ENCODE data around the gene SIX4.
A peak's percentile ranks its signal among the peaks of the same experiment; 100 is the strongest.
"Not testable (repeated sequence)": the region's sequence is repeated elsewhere in the genome, so short reads cannot be mapped to it uniquely, and the experiment has no call there.

The SIX4 gene
- long read RNA-seq, donor 1, partial matches to known transcripts = 62 of 83 reads
- long read RNA-seq, donor 1, other reads (novel, unspliced or antisense) = 20 of 83 reads
- long read RNA-seq, donor 2, partial matches to known transcripts = 64 of 64 reads
- long read RNA-seq, donor 2, other reads (novel, unspliced or antisense) = 0 of 64 reads
- long read RNA-seq, donor 3, full-length matches to known transcripts = 1 of 17 reads
- long read RNA-seq, donor 3, partial matches to known transcripts = 16 of 17 reads
- long read RNA-seq, donor 3, other reads (novel, unspliced or antisense) = 0 of 17 reads
- long read RNA-seq, donor 4, full-length matches to known transcripts = 2 of 59 reads
- long read RNA-seq, donor 4, partial matches to known transcripts = 17 of 59 reads
- long read RNA-seq, donor 4, other reads (novel, unspliced or antisense) = 40 of 59 reads
- long read RNA-seq, donor 5, partial matches to known transcripts = 26 of 65 reads
- long read RNA-seq, donor 5, other reads (novel, unspliced or antisense) = 39 of 65 reads
- long read RNA-seq, donor 6, full-length matches to known transcripts = 1 of 36 reads
- long read RNA-seq, donor 6, partial matches to known transcripts = 0 of 36 reads
- long read RNA-seq, donor 6, other reads (novel, unspliced or antisense) = 35 of 36 reads
- long read RNA-seq, donor 7 = 0 reads
- long read RNA-seq, donor 8, partial matches to known transcripts = 50 of 51 reads
- long read RNA-seq, donor 8, other reads (novel, unspliced or antisense) = 0 of 51 reads

GRCh38 chr14:60723907-60724618, at the start of gene SIX4:
Gene SIX4, minus strand, starts transcription at chr14:60724351. Its CDS starts 277 bp downstream, at chr14:60724074.
- no peak for DNase-seq

DNA sequence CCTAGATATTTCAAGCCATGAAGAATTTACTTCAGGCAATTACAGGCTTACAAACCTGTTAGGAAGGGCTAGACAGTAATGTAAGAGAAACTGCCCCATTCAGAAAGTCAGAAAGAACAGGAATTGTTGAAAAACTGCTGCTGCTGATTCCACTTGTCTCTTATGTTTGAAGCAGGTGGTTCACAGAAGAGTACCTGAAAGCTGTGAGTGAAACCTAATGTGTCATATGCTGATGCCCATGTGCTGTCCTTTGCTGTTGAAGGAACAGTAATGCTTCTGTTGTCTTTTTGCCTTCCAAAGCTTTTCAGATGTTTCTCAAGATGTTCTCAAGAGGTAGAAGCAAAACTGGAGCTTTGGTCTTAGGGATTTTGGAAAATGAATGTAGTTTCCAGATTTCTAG, 49.4 kb upstream of the SIX4 start:
- DNase-seq = no peak

DNA sequence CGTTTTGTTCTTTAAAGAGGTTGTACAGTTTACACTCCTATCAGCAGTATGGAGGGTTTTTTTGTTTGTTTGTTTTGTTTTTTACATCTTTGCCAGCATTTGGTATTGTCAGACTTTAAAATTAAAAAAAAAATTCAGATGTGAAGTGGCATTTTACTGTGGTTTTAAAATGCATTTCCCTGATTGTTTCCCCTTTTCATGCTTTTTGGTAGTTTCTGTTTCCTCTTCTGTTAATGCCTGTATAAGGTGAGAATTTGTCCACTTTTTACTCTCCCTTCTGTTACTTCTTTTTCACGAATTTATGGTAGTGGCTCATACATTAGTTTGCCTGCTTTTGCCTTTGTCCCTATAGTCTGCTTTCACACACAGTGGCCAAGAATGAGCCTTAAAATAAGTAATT, 47.0 kb upstream of the SIX4 start:
- no peak for DNase-seq

DNA sequence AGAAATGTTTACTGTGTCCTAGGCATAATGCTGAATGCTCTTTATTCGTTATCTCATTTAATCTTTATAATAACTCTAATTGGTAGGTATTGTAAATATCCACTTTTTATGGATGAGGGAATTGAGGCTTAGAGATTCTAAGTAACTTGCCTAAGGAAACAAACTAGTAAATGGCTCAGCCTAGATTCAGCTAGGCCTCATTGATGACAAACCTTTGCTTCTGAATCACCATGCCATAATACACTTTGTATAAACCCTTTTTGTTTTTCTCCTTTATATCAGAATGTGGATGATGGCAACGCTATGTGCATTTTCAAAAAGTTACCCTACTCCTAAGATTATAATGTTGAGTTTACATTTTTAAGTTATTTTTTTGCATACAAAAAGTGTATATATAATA, 44.5 kb upstream of the SIX4 start:
- DNase-seq = no peak

DNA sequence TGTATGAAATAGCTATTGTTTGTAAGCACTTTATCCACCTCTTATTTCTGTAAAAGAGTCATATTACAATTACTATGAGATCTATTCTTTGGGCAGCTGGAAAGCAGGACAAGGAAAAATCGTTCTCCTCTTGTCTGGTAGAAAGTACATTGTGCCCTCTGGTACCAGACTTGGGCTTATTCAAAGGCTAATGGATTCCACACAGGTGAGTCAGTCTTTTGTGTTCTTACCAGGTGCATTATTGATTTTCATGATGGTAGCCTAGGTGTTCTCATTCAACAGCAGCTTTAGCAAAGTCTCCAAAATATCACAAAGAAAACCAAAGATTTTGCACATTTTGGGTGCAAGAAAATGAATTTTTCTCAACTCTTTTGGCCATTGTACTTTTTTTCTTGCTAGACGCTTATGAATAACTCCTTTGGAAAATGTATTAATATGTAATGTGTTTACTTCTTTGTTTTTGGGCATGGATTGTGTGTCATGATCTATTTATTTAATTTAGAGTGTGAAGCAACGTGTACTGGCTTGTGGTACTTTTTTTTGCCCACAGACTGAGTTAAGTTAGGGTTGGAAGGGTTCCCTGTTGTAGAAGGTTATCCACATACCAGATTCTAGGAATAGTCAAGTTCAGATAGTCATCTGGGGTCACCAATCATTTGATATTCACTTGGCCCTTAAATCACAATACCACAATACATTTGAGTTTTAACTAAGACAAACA, 36.7 kb upstream of the SIX4 start:
- DNase-seq = no peak

GRCh38 chr14:60760209-60760608, 36.1 kb upstream of the SIX4 start:
- no peak for DNase-seq

DNA sequence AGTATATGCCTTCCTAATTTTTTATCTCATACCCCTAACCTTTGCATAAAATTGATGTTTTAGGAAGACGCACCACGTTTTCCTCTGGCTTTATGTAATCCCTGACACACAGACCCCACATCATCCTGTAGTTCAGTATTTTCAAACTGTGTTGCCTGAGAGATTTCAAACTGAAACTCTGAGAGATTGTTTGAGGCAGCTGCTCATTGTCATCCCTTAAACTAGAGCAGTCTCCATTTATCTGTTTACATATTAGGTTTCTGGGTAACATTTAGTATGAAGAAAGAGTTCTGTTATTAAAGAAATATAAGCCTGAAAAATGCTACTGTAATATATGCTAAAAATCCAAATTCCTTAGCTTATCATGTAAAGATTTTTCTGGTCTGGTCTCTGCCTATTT, 34.7 kb upstream of the SIX4 start:
- no peak for DNase-seq

- DNase-seq = no peak
These were observed 33.4 kb upstream of the SIX4 start for GRCh38 chr14:60757567-60758002.

GRCh38 chr14:60756847-60757246, 32.7 kb upstream of the SIX4 start:
- DNase-seq = no peak

GRCh38 chr14:60753264-60754119, 29.3 kb upstream of the SIX4 start:
- DNase-seq = no peak

GRCh38 chr14:60744566-60744965, 20.4 kb upstream of the SIX4 start:
- DNase-seq = no peak

- DNase-seq = no peak
These were observed 14.8 kb upstream of the SIX4 start for GRCh38 chr14:60738843-60739508.

DNA sequence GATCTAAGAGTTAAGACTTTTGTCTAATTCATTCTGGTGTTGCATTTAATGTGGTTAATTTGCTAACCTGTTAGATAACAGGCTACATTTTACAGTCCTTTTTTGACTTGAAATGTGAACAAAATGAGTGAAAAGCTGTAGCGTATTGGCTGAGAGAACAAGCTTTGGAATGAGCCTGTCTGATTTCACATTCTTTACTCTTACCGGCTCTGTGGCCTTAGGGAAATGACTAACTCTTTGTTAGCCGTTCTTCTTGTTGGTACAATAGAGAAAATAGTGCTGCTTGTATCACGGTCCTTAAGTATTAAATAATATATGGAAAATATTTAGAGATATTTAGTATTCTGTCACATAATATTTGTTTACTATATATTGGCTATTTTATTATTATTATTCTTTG, 12.3 kb upstream of the SIX4 start:
- DNase-seq = no peak

DNA sequence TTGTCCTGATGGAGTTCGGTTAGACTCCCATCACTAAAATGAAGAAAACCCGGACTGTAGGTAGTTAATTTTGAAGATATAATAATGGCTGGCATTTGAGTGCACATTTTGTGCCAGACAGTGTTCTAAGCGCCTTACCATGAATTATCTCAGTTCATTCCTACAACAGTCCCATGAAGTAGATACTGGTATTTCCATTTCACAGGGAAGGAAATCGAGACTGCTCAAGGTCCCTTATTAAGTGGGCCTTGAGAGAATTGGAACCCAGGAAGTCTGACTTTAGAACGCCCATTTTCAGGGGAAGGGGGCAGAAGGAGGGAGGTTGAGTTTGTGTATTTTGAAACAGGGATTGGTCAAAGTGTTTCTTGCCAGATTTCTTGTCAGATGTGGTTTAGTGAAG, 11.3 kb upstream of the SIX4 start:
- DNase-seq = no peak

- DNase-seq = peak; percentile 89
These were observed 10.5 kb upstream of the SIX4 start, which contains the start of gene MNAT1 for GRCh38 chr14:60734465-60735242. Gene MNAT1, plus strand, starts transcription at chr14:60734761. Its CDS starts 102 bp downstream, at chr14:60734863.

DNA sequence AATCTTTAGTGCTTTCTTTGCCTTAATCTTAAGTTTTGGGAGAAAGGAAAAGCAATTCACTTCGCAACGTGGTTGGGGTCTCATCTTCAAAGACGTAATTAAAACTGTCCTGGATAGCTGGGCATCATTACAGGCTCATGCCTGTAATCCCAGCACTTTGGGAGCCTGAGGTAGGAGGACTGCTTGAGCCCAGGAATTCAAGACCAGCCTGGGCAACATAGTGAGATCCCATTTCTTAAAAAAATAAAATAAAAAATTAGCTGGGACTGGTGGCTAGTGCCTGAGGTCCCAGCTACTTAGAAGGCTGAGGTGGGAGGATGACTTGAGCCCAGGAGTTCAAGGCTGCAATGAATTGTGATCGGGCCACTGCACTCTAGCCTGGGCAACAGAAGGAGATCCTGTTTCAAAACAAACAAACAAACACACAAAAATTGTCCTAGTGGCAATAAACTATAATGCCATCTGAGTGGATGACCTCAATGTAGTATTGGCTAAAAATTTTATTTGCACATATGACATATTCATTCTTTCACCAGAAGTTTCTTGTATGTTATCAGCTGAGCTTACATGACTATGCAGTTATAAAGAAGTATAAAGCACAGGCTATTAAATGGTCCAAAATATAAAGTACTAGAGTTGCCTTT, 8.8 kb upstream of the SIX4 start:
- DNase-seq = no peak

DNA sequence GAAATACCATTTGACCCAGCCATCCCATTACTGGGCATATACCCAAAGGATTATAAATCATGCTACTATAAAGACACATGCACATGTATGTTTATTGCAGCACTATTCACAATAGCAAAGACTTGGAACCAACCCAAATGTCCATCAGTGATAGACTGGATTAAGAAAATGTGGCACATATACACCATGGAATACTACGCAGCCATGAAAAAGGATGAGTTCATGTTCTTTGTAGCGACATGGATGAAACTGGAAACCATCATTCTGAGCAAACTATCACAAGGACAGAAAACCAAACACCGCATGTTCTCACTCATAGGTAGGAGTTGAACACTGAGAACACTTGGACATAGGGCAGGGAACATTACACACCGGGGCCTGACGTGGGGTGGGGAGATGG, 7.1 kb upstream of the SIX4 start:
- DNase-seq = not testable (repeated sequence)

DNA sequence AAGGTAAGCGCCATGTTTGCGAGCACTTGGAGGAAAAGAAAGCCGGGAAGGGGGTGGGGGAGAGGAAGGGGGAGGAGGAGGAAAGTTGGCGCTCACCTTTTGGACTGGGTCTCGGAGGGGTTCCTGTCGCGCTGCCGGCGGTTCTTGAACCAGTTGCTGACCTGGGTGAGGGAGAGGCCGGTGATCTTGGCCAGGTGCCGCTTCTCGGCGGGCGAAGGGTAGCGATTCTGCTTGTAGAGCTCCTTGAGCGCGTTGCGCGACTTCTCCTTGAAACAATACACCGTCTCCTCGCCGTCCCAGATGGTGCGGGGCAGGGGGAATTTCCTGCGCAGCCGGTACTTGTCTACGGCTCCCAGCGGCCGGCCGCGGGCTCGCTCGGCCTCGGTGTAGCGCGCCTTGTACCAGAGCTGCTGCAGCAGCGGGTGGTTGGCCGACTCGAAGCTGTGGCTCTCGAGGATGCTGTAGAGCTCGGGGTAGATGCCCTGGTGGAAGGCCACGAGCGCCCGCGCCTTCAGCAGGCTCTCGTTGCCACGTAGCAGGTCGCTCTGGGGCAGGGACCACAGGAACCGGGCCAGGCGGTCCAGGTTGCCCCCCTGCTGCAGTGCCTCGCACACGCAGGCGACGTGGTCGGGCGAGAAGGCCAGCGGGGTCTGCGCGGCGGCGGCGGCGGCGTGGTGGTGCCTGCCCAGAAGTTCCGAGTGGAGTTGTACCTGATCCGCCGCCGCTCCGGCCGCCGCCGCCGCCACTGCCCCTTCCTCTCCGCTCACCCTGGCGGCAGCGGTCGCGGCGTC, 840 bp downstream of the SIX4 start:
- peak; percentile 86 for DNase-seq
